Activated CD4-positive, alpha-beta T cell treated with anti-CD3 and anti-CD28 coated beads, Interleukin-2, amount 10 ng/mL, durations not matched to agents 7 days and 5 days (primary cell): Measurements from ENCODE around the gene TULP4. TPM values are rescaled to one million over a fixed set of nuclear protein-coding genes. Genes with fewer than 3 reads are reported as not detected.
"Not testable (repeated sequence)": the region's sequence is repeated elsewhere in the genome, so short reads cannot be mapped to it uniquely, and the experiment has no call there.

ENCODE experiments used
- CTCF ChIA-PET: fragments of 350-600 bp; sonication (Branson Sonifier 250); formaldehyde crosslinking; loops from one replicate; lab custom pipeline; 2021; ENCODE audit warnings: antibody characterized with exemption; lab: Charles Lee
- POLR2A ChIA-PET: fragments of 350-600 bp; sonication (Branson Sonifier 250); formaldehyde crosslinking; loops from one replicate; lab custom pipeline; 2021; ENCODE audit warnings: antibody characterized with exemption; lab: Charles Lee
- DNase-seq: peaks from one replicate; pipeline ENCODE4 v3.0.0-alpha.2; 2020
- H3K27ac Mint-ChIP-seq: one replicate; pipeline ENCODE4 v1.8.0; 2021; ENCODE audit warnings: mild to moderate bottlenecking, moderate library complexity, mixed read lengths
- H3K27me3 Mint-ChIP-seq: one replicate; pipeline ENCODE4 v1.8.0; 2021; ENCODE audit warnings: mixed read lengths
- H3K36me3 Mint-ChIP-seq: one replicate; pipeline ENCODE4 v1.8.0; 2021; ENCODE audit warnings: low read depth, mixed read lengths
- H3K4me1 Mint-ChIP-seq: one replicate; pipeline ENCODE4 v1.8.0; 2021; ENCODE audit warnings: mixed read lengths
- H3K4me3 Mint-ChIP-seq: one replicate; pipeline ENCODE4 v1.8.0; 2021; ENCODE audit warnings: mild to moderate bottlenecking, moderate library complexity, mixed read lengths
- H3K9me3 Mint-ChIP-seq: one replicate; pipeline ENCODE4 v1.8.0; 2021; ENCODE audit warnings: mixed read lengths
- total RNA-seq, 2 experiments: library from RNA; stranded (reverse); gene quantifications; one replicate each; pipeline ENCODE4 v1.2.3, GENCODE V29; 2021

TULP4 gene
- total RNA-seq, 2 experiments from 2014 or later = 35.0 to 36.3 TPM

DNA sequence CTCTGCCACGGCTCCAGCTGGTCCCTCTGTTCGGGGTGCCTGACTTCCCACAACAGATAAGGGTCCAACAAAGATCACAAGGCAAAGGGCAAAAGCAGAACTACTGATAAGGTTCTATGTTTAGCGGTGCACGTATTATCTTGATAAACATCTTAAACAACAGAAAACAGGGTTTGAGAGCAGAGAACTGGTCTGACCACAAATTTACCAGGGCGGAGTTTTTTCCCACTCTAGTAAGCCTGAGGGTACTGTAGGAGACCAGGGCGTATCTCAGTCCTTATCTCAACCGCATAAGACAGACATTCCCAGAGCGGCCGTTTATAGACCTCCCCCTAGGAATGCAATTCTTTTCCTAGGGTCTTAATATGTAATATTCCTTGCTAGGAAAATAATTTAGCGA lies 14.6 kb upstream of the TULP4 start:
- H3K27ac Mint-ChIP-seq, DNase-seq, H3K4me3 Mint-ChIP-seq, CTCF ChIA-PET, H3K4me1 Mint-ChIP-seq, H3K27me3 Mint-ChIP-seq, POLR2A ChIA-PET: not testable (repeated sequence)
- H3K9me3 Mint-ChIP-seq = peaks cover 23% of the 10 kb centered on the region
- H3K36me3 Mint-ChIP-seq = peaks cover 45% of the 10 kb centered on the region

DNA sequence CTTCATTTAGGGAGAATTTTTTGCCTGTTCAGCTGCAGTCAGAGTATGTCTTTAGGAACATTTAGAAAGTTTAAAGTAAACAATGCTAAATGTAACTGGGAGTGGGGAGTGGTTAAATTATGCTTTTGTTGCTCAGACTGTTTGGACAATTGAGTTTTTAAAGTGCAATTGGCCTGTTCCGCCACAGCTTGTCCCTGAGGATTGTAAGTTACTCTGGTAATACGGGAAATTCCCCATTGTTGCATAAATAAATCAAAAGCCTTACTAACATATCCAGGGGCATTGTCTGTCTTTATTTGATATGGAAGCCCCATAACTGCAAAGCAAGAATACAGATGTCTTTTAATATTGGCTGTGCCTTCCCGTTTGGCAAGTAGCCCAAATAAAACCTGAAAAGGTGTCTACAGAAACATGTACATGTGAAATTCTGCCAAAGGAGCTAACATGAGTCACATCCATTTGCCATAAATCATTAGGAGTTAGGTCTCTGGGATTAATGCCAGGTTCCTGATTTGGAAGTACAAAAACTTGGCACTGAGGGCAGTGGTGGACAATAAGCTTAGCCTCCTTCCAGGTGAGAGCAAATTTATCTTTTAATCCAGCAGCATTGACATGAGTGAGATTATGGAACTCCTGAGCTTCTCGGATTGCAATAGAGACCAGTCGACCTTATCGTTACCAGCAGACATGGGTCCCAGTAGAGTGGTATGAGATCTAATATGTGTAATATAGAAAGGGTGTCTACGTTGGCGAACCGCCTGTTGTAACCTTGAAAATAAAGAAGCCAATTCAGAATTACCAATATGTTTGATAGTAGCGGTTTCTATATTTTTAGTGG lies 11.7 kb upstream of the TULP4 start:
- Mint-ChIP-seq H3K9me3 (peaks cover 20% of the 10 kb centered on the region), H3K36me3 (peaks cover 35% of the 10 kb centered on the region)
- H3K27me3 Mint-ChIP-seq, POLR2A ChIA-PET, H3K4me1 Mint-ChIP-seq, H3K4me3 Mint-ChIP-seq, H3K27ac Mint-ChIP-seq, DNase-seq: not testable (repeated sequence)
- CTCF ChIA-PET = interaction anchor here (1.7 kb wide), 1 partner anchor 11 kb away, joined by 3 read pairs; no protein-coding TSS in a partner anchor

GRCh38 chr6:158301561-158301960 lies 10.7 kb upstream of the TULP4 start:
- peaks cover 25% of the 10 kb centered on the region for H3K36me3 Mint-ChIP-seq
- H3K27ac Mint-ChIP-seq, POLR2A ChIA-PET, DNase-seq, CTCF ChIA-PET, H3K4me3 Mint-ChIP-seq, H3K27me3 Mint-ChIP-seq, H3K4me1 Mint-ChIP-seq: not testable (repeated sequence)
- H3K9me3 Mint-ChIP-seq = peaks cover 14% of the 10 kb centered on the region

DNA sequence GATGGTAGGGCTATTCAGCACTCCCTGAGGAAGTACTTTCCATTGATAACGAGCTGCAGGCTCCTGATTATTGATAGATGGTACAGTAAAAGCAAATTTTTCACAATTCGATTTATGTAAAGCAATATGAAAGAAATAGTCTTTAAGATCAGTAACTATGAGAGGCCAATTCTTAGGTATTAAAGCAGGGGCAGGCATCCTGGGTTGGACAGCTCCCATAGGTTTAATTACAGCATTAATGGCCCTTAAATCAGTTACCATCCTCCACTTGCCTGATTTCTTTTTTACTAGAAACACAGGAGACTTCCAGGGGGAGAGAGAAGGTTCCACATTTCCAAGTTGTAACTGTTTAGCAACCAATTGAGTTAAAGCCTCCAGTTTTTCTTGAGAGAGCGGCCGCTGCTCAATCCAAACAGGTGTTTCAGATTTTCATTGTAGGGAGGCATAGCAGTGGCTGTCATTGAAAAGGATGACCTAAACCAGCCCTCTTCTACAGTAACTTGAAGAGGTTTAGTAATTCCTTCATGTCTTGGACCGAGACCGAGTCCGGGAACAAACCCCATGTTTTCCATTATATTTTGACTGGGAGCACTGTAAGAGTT lies 10.0 kb upstream of the TULP4 start:
- POLR2A ChIA-PET, H3K4me1 Mint-ChIP-seq, H3K9me3 Mint-ChIP-seq, DNase-seq, H3K27ac Mint-ChIP-seq, CTCF ChIA-PET, H3K27me3 Mint-ChIP-seq, H3K4me3 Mint-ChIP-seq: not testable (repeated sequence)
- H3K36me3 Mint-ChIP-seq = peaks cover 19% of the 10 kb centered on the region

DNA sequence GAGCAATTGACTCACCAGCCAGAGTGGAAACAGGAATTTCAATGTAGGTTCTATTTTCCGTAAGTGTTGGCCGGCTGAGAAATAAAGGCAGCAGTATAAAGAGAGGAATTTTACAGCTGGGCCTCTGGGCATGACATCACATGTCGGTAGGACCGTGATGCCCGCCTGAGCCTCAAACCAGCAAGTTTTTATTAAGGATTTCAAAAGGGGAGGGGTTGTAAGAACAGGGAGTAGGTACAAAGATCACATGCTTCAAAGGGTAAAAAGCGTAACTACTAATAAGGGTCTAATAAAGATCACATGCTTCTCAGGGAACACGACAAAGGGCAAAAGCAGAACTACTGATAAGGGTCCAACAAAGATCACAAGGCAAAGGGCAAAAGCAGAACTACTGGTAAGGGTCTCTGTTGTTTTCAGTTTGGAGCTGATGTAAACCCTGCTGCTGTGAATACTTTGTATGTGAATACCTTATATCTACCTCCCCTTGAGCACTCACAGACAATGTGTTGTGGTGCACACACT lies 9.0 kb upstream of the TULP4 start:
- H3K36me3 Mint-ChIP-seq = peaks cover 11% of the 10 kb centered on the region
- H3K4me3 Mint-ChIP-seq = no peak overlapping the region
- DNase-seq = no peak
- no peaks in the 10 kb centered on the region for H3K4me1 Mint-ChIP-seq
- H3K27ac Mint-ChIP-seq = no peak overlapping the region
- CTCF ChIA-PET = no interaction called here
- POLR2A ChIA-PET = no interaction called here
- no peaks in the 10 kb centered on the region for H3K27me3 Mint-ChIP-seq
- H3K9me3 Mint-ChIP-seq = peaks cover 8% of the 10 kb centered on the region

DNA sequence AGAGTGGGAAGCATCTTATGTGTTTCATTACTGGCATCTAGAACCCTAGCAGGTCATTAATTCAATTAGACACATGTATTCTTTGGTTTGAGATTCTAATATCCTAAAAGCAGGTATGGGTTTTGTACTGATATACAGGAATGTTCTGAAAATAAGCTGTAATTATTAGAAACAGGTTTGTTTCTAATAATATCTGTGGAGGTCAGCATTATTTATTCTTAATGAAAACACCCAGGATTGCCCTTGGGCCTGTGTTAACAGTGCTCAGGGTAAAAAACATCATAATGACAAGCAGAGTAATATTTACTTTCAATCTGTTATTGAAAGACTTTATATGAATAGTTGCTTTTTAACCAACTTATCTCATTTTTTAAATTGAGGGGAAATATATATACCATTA lies 8.0 kb upstream of the TULP4 start:
- DNase-seq = no peak
- CTCF ChIA-PET = interaction anchor here (1.4 kb wide), 1 partner anchor 90 kb away, joined by 4 read pairs; no protein-coding TSS in a partner anchor
- no peak overlapping the region for H3K27ac Mint-ChIP-seq
- H3K9me3 Mint-ChIP-seq = peaks cover 2% of the 10 kb centered on the region
- H3K4me1 Mint-ChIP-seq = no peaks in the 10 kb centered on the region
- H3K4me3 Mint-ChIP-seq = no peak overlapping the region
- no peaks in the 10 kb centered on the region for H3K27me3 Mint-ChIP-seq
- peaks cover 5% of the 10 kb centered on the region for H3K36me3 Mint-ChIP-seq
- POLR2A ChIA-PET = no interaction called here

GRCh38 chr6:158309814-158310213 lies 2.5 kb upstream of the TULP4 start:
- peaks cover 26% of the 10 kb centered on the region for H3K36me3 Mint-ChIP-seq
- H3K9me3 Mint-ChIP-seq = no peaks in the 10 kb centered on the region
- ChIA-PET POLR2A (no interaction called here), CTCF (interaction anchor here (1.4 kb wide), 1 partner anchor 19 kb away, joined by 3 read pairs; no protein-coding TSS in a partner anchor)
- H3K4me1 Mint-ChIP-seq = peaks cover 23% of the 10 kb centered on the region
- no peak overlapping the region for H3K27ac Mint-ChIP-seq
- no peak for DNase-seq
- no peaks in the 10 kb centered on the region for H3K27me3 Mint-ChIP-seq
- H3K4me3 Mint-ChIP-seq = no peak overlapping the region

DNA sequence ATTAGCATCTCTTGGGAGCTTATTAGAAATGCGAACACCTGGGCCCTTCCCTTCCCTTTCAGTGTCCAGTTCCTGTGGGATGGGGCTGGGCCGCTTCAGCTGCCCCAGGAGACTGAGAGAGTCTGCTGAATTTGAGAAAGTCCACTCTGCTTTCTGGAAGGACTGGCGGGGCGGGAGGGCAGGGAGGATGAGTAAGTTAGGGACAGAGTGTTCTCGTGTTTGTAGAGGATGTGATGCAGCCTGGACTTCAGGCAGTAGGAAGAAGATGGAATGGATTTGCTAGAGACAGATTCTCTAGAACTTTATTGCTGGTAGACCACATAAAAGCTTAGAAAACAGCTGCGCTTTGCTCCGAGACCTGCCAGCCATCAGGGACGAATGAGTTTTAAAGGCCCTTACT lies 1.1 kb upstream of the TULP4 start:
- no peak overlapping the region for H3K4me3 Mint-ChIP-seq
- peaks cover 23% of the 10 kb centered on the region for H3K4me1 Mint-ChIP-seq
- ChIA-PET CTCF (interaction anchor here (0.6 to 0.9 kb wide), 2 partner anchors 12 to 325 kb away, joined by 3 read pairs; no protein-coding TSS in a partner anchor), POLR2A (interaction anchor here (0.7 kb wide), 1 partner anchor 14 kb away, joined by 3 read pairs; no protein-coding TSS in a partner anchor)
- DNase-seq = no peak
- H3K27me3 Mint-ChIP-seq = no peaks in the 10 kb centered on the region
- H3K27ac Mint-ChIP-seq = no peak overlapping the region
- H3K36me3 Mint-ChIP-seq = peaks cover 37% of the 10 kb centered on the region
- H3K9me3 Mint-ChIP-seq = peaks cover 3% of the 10 kb centered on the region

DNA sequence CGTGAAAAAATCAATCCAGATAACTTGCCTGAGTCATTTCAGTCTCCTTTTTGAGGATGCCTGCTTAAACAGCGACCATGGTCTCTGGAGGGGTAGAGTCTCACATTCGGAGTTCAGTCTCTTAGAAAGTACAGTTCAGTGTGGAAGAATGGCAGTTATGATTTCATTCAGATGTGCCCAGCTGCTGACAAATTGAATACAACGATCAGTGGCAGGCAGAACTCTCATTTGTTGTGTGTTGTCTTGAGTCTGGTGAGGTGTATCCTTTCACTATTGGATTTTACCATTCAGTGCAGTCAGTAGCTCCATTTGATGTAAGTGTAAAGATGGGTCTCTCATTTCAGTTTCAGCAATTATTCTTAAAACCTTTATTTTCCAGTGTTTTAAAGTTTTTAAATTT lies 639 bp upstream of the TULP4 start:
- ChIA-PET CTCF (interaction anchor here (0.6 to 0.9 kb wide), 2 partner anchors 12 to 325 kb away, joined by 3 read pairs; no protein-coding TSS in a partner anchor), POLR2A (no interaction called here)
- Mint-ChIP-seq H3K9me3 (peaks cover 3% of the 10 kb centered on the region), H3K4me3 (no peak overlapping the region), H3K36me3 (peaks cover 38% of the 10 kb centered on the region), H3K4me1 (peaks cover 23% of the 10 kb centered on the region), H3K27me3 (no peaks in the 10 kb centered on the region), H3K27ac (no peak overlapping the region)
- no peak for DNase-seq

GRCh38 chr6:158312672-158313397 lies 570 bp downstream of the TULP4 start:
- ChIA-PET CTCF (no interaction called here), POLR2A (no interaction called here)
- H3K27me3 Mint-ChIP-seq = no peaks in the 10 kb centered on the region
- H3K27ac Mint-ChIP-seq = no peak overlapping the region
- H3K4me3 Mint-ChIP-seq = no peak overlapping the region
- no peak for DNase-seq
- H3K4me1 Mint-ChIP-seq = peaks cover 23% of the 10 kb centered on the region
- H3K36me3 Mint-ChIP-seq = peaks cover 47% of the 10 kb centered on the region
- peaks cover 3% of the 10 kb centered on the region for H3K9me3 Mint-ChIP-seq

DNA sequence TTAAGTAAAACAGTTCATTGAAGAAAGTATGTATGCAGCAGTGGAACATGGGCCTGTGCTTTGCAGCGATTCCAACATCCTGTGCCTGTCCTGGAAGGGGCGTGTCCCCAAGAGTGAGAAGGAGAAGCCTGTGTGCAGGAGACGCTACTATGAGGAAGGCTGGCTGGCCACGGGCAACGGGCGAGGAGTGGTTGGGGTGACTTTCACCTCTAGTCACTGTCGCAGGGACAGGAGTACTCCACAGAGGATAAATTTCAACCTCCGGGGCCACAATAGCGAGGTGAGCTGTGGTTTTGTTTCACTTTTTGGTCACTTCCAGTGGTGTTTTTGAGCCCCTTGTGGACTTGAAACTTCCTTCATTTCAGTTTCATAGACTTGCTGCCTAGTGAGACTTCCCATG lies 1.7 kb downstream of the TULP4 start:
- H3K27me3 Mint-ChIP-seq = no peaks in the 10 kb centered on the region
- DNase-seq = peak; percentile 28
- peak overlapping the region; percentile 33 for H3K4me3 Mint-ChIP-seq
- ChIA-PET CTCF (no interaction called here), POLR2A (no interaction called here)
- peak overlapping the region; percentile 42 for H3K27ac Mint-ChIP-seq
- H3K9me3 Mint-ChIP-seq = peaks cover 3% of the 10 kb centered on the region
- H3K4me1 Mint-ChIP-seq = peaks cover 23% of the 10 kb centered on the region
- H3K36me3 Mint-ChIP-seq = peaks cover 50% of the 10 kb centered on the region

GRCh38 chr6:158314737-158315136 lies 2.5 kb downstream of the TULP4 start:
- Mint-ChIP-seq H3K27ac (no peak overlapping the region), H3K9me3 (peaks cover 3% of the 10 kb centered on the region), H3K27me3 (no peaks in the 10 kb centered on the region), H3K36me3 (peaks cover 50% of the 10 kb centered on the region), H3K4me1 (peaks cover 23% of the 10 kb centered on the region), H3K4me3 (no peak overlapping the region)
- ChIA-PET CTCF (no interaction called here), POLR2A (no interaction called here)
- no peak for DNase-seq
